HepG2 (cell line): ENCODE measurements around the gene PLCXD3.

Experiments
- EZH2 ChIP-seq: conservative IDR thresholded peaks from 2 replicates; pipeline ENCODE4 v1.6.1; 2012; ENCODE audit warnings: mild to moderate bottlenecking, low read depth, low read length, moderate library complexity
- ZNF747 ChIP-seq: sonication (generic); formaldehyde crosslinking; IDR thresholded peaks from 2 replicates; pipeline ENCODE4 v1.8.1; 2023; ENCODE audit warnings: missing genetic modification reagents, mild to moderate bottlenecking, borderline replicate concordance

DNA sequence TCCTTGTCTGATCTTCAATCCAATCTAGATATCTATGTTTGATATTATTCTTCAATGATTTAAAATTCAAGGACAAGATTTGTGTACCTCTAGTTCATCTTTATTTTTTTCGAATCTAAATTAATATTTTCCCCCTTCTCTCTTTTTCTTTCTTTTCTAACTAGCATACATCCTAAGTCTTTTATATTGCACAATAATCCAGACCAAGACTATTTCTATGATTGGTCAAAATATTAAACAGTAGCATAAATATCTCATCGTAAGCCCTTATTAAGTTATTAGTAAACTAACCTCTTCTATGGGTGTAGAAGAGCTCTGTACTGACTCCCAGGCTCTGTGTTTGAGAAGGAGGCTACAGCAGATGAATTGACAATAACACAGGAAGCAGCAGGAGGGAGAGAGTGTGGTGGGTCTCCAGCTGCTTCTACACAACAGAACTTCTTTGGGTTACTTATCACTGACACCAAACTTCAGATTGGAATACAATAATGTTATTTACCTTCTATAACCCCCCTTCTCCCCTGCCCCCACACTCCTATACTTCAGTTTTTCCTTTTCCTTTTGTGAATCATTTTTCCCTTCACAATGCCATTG is 11.9 kb upstream of the PLCXD3 start:
- TF ChIP-seq EZH2, result no peak
- no peak for TF ChIP-seq ZNF747 (CRISPR knock-in tag)
